Choroid plexus epithelial cell (primary cell): ENCODE results near the gene KCNIP2.

Experiments used
- DNase-seq: peaks from one replicate; pipeline ENCODE4 v3.0.0-alpha.2; 2010; ENCODE audit warnings: low read depth
- H3K4me3 ChIP-seq: 2 replicates; pipeline ENCODE4 v1.5.1; 2011; ENCODE audit warnings: low read depth, mild to moderate bottlenecking, control low read depth, low read length, moderate library complexity
- TF ChIP-seq, protein P1 (sequence below): conservative IDR thresholded peaks from 2 replicates; pipeline ENCODE4 v1.5.1; 2011; ENCODE audit warnings: low read depth, mild to moderate bottlenecking, control low read depth, inconsistent platforms, low read length, moderate library complexity

The KCNIP2 gene

DNA sequence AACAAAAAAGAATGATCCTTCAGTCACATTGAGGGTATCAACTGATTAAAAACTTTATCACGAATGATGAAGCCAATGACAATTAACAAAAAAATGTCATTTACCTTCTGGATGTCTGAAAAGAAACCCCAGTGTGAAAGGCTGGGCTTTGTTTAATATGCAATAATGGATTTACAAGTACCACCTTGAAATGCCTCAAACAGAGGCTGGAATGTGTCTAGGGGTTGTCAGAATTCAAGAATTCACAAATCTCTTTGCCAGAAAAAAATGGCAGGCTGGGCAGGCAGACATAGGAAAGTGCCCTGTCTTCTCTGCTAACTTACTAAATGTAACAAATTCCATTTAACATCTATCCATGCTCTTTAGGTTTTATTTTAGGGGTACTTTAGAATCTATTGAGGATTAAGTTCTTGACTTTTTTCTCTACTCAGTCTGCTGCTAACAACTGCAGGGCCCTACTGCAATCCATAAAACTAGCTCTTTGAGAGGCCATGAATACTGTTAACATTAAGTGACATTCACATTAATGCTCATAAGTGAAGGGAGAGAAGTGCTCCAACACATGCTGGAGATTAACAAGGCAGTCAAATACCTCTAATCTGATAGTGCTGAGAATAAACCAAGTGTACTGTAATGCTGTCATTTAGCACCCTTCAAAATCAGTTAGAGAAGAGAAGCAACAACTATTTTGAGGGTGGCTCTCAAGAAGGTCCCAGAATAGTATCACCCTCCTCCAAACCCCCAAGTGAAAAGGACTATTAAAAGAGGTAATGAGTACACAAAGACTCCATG, 43.1 kb upstream of the KCNIP2 start:
- TF ChIP-seq, protein P1, sequence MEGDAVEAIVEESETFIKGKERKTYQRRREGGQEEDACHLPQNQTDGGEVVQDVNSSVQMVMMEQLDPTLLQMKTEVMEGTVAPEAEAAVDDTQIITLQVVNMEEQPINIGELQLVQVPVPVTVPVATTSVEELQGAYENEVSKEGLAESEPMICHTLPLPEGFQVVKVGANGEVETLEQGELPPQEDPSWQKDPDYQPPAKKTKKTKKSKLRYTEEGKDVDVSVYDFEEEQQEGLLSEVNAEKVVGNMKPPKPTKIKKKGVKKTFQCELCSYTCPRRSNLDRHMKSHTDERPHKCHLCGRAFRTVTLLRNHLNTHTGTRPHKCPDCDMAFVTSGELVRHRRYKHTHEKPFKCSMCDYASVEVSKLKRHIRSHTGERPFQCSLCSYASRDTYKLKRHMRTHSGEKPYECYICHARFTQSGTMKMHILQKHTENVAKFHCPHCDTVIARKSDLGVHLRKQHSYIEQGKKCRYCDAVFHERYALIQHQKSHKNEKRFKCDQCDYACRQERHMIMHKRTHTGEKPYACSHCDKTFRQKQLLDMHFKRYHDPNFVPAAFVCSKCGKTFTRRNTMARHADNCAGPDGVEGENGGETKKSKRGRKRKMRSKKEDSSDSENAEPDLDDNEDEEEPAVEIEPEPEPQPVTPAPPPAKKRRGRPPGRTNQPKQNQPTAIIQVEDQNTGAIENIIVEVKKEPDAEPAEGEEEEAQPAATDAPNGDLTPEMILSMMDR: no peak
- DNase-seq: no peak

DNA sequence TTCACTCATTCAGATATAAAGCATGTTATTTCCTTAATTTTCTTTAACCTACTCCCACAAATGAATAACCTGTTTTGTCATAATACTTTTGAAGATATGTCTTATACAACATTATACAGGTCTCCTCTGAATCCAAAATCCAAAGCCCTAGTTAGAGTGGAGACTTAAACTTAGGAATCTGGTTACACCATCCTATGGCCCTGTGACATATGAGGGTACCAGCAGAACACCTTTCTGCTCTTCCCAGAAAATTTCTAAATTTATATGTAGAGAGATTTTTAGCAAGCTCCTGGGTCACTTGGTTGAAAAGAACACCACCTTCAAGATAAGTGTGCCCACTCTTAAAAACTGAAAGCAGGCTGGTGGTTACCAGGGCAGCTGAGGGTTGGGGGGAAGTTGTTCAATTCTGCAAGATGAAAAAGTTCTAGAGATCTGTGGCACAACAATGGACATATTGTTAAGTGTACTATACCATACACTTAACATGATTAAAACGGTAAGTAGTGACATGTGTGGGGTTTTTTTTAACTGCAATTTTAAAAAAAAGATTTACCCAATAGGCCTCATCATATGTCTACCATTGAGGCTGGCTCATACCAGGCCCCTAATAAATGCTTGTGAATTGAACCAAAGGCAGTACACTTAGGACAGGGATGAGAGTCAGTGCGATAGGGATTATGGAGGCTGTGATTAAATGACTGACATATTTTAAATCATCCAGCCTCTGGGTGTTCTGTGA, 37.6 kb upstream of the KCNIP2 start:
- no peak overlapping the region for H3K4me3 ChIP-seq
- TF ChIP-seq, protein P1: no peak

More for the DNA sequence above, 43.1 kb upstream of the KCNIP2 start:
- H3K4me3 ChIP-seq: no peak overlapping the region

DNA sequence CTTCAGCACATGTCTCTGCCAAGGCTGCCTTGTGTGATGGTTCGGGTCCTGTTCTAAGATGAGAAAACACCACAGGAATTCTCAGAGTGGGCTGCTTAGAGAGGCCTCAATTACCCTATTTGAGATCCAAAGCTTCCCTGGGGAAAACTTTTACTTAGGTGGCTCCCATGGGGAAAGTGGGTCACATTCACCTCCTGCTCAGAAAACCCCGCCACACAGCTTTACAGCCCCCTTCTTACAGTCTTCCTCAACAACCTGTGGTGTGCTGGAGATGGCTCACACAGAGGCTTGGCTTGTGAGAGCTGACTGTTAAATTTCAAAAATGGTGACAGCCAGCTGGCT, 36.6 kb upstream of the KCNIP2 start:
- TF ChIP-seq, protein P1: no peak
- no peak for DNase-seq
- H3K4me3 ChIP-seq: no peak overlapping the region

More for the DNA sequence above, 37.6 kb upstream of the KCNIP2 start:
- DNase-seq: no peak

DNA sequence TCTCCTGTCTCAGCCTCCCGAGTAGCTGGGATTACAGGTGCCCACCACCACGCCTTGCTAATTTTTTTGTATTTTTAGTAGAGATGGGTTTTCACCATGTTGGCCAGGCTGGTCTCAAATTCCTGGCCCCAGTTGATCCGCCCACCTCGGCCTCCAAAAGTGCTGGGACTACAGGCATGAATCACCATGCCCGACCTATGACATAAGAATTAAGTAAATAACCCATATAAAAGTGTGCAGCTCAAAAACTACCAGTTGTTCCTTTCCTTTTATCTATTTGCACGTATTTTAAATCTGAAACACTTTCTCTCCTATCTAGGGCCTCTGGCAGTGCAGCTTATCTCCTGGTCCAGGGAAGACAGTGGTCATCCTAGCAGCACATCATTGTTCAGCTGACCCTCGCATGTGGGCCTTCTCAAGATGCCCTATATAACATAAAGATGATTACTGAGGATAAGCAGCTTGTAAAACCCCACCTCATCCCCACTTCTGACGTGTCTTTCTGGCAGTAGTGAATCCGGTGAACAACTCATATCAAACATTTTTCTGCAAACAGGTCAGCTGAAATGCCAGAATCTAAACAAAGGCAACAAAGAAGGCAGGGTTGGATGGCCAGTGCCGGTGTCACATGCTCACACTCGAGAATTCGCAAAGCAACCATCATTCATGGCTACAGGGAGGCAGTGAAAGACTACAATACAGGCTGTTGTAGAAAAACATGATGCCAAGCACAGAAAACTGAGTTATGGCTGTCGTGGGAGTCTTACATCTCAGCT, 36.0 kb upstream of the KCNIP2 start:
- TF ChIP-seq, protein P1: no peak
- H3K4me3 ChIP-seq: no peak overlapping the region
- peak; percentile 60 for DNase-seq

DNA sequence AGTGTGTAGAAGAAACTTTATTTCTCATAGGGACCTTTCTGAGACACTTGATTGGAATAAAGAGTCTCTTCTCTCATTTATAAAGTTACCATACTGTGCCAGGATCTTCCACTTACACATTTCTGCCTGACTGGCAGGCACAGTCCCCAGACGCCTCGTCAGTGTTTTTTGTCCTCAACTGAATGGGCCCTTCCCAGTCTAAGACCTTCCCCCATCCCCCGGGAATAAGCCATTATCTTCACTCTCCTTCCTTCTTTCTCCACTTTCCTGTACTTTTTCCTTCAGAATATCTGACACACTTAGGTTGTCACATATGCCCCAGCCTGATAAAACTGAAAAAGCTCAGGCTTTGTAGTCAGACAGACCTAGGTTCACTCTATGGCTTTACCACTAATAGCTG, 35.3 kb upstream of the KCNIP2 start:
- TF ChIP-seq, protein P1: no peak
- no peak for DNase-seq

DNA sequence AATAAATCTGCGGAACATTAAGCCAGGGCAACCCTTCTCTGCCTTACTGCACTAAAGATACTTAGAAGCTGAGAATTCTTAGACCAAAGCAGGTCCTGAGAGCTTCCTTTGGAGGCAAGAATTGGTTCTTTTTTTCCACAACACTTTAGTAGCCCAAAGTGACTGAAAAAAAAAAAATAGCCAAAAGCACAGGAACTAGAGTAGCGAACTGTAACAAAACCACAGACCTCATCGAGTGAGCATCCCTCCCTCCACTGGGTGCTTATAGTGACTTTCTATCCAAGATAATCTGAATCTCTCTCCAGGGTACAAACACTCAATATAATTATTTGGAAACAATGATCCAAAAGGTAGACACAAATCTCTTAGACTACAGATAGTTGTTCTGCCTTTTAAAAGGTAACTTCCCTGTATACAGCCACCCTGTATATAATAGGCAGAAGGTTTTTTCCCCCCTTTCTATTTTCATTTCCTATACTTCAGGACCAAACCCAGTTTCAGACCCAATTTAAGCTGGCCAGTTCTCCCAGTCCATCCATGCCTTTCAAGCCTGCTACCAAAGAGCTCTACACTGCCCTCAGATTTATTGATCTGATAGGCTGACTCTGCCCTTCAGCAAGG, 31.6 kb upstream of the KCNIP2 start:
- TF ChIP-seq, protein P1: no peak
- no peak for DNase-seq
- H3K4me3 ChIP-seq: no peak overlapping the region

More for the DNA sequence above, 35.3 kb upstream of the KCNIP2 start:
- no peak overlapping the region for H3K4me3 ChIP-seq
